ENCODE results near the gene LITAFD. TPM values are rescaled to one million over a fixed set of nuclear protein-coding genes. Genes with fewer than 3 reads are reported as not detected.
A peak's percentile ranks its signal among the peaks of the same experiment; 100 is the strongest.

LITAFD gene
- total RNA-seq, 2 donors from 2014 or later: not detected

GRCh38 chr16:8845699-8846298 lies 36.4 kb upstream of the LITAFD start:
- Histone ChIP-seq H3K9me3 (ENCODE audit: control insufficient read depth, low read length) (no peaks in the 10 kb centered on the region), H3K9ac (ENCODE audit: extremely low read depth, low read length, poor library complexity, severe bottlenecking) (no peak overlapping the region), H3K27me3 (ENCODE audit: control insufficient read depth, insufficient read depth, low read length, poor library complexity, severe bottlenecking) (no peaks in the 10 kb centered on the region), H3K36me3 (ENCODE audit: control insufficient read depth, insufficient read depth, low read length) (peaks cover 38% of the 10 kb centered on the region), H3K27ac (ENCODE audit: low read depth, low read length) (no peak overlapping the region), H3K4me3 (ENCODE audit: low read length) (no peak overlapping the region), H3K4me1 (ENCODE audit: control insufficient read depth, insufficient read depth, low read length) (no peaks in the 10 kb centered on the region)
- no peaks in the 10 kb centered on the region for H3K27me3 Mint-ChIP-seq (ENCODE audit: insufficient read depth)
- no peak for DNase-seq
- TF ChIP-seq CTCF (conservative IDR thresholded peaks at IDR 0.05): no peak
- H3K4me1 Mint-ChIP-seq: peaks cover 35% of the 10 kb centered on the region
- H3K27ac Mint-ChIP-seq: peak overlapping the region; percentile 44
- no peak overlapping the region for H3K4me3 Mint-ChIP-seq
- 91 to 94% methylated on average over 4 to 7 of the region's 7 CpGs for WGBS, 2 experiments (ENCODE audit: insufficient coverage in 1 of 2, insufficient read length in 1 of 2)
- H3K9me3 Mint-ChIP-seq: no peaks in the 10 kb centered on the region
- H3K36me3 Mint-ChIP-seq (ENCODE audit: low read depth): peaks cover 50% of the 10 kb centered on the region

GRCh38 chr16:8846401-8846932 lies 35.7 kb upstream of the LITAFD start:
- no peak overlapping the region for H3K9ac ChIP-seq (ENCODE audit: extremely low read depth, low read length, poor library complexity, severe bottlenecking)
- no peaks in the 10 kb centered on the region for H3K9me3 ChIP-seq (ENCODE audit: control insufficient read depth, low read length)
- Mint-ChIP-seq H3K27ac (peak overlapping the region; percentile 77), H3K4me1 (peaks cover 35% of the 10 kb centered on the region), H3K27me3 (ENCODE audit: insufficient read depth) (no peaks in the 10 kb centered on the region), H3K4me3 (no peak overlapping the region), H3K9me3 (no peaks in the 10 kb centered on the region), H3K36me3 (ENCODE audit: low read depth) (peaks cover 57% of the 10 kb centered on the region)
- no peaks in the 10 kb centered on the region for H3K4me1 ChIP-seq (ENCODE audit: control insufficient read depth, insufficient read depth, low read length)
- 83 to 84% methylated on average over 7 to 10 of the region's 10 CpGs for WGBS, 2 experiments (ENCODE audit: insufficient coverage in 1 of 2, insufficient read length in 1 of 2)
- no peak overlapping the region for H3K4me3 ChIP-seq (ENCODE audit: low read length)
- no peak for TF ChIP-seq CTCF (conservative IDR thresholded peaks at IDR 0.05)
- no peaks in the 10 kb centered on the region for H3K27me3 ChIP-seq (ENCODE audit: control insufficient read depth, insufficient read depth, low read length, poor library complexity, severe bottlenecking)
- H3K36me3 ChIP-seq (ENCODE audit: control insufficient read depth, insufficient read depth, low read length): peaks cover 44% of the 10 kb centered on the region
- H3K27ac ChIP-seq (ENCODE audit: low read depth, low read length): no peak overlapping the region
- DNase-seq: no peak

GRCh38 chr16:8847145-8847544 lies 35.0 kb upstream of the LITAFD start:
- no peak for TF ChIP-seq CTCF (conservative IDR thresholded peaks at IDR 0.05)
- no peak for DNase-seq
- Mint-ChIP-seq H3K27me3 (ENCODE audit: insufficient read depth) (no peaks in the 10 kb centered on the region), H3K36me3 (ENCODE audit: low read depth) (peaks cover 60% of the 10 kb centered on the region), H3K4me3 (no peak overlapping the region), H3K9me3 (no peaks in the 10 kb centered on the region), H3K4me1 (peaks cover 32% of the 10 kb centered on the region), H3K27ac (peak overlapping the region; percentile 77)
- Histone ChIP-seq H3K36me3 (ENCODE audit: control insufficient read depth, insufficient read depth, low read length) (peaks cover 51% of the 10 kb centered on the region), H3K4me1 (ENCODE audit: control insufficient read depth, insufficient read depth, low read length) (no peaks in the 10 kb centered on the region), H3K27ac (ENCODE audit: low read depth, low read length) (no peak overlapping the region), H3K9me3 (ENCODE audit: control insufficient read depth, low read length) (no peaks in the 10 kb centered on the region), H3K4me3 (ENCODE audit: low read length) (no peak overlapping the region), H3K9ac (ENCODE audit: extremely low read depth, low read length, poor library complexity, severe bottlenecking) (no peak overlapping the region), H3K27me3 (ENCODE audit: control insufficient read depth, insufficient read depth, low read length, poor library complexity, severe bottlenecking) (no peaks in the 10 kb centered on the region)
- 96 to 97% methylated on average over 11 to 13 of the region's 13 CpGs for WGBS, 2 experiments (ENCODE audit: insufficient coverage in 1 of 2, insufficient read length in 1 of 2)
